HPDE6-E6E7 (cell line): ENCODE measurements around the gene HMX1.

ENCODE experiments used
- DNase-seq: peaks from one replicate; pipeline ENCODE4 v3.0.0; 2011; ENCODE audit warnings: missing footprints; ENCODE audit errors: extremely low spot score

HMX1 gene

GRCh38 chr4:8842614-8843013 is 29.0 kb downstream of the HMX1 start:
- no peak for DNase-seq

- DNase-seq, result no peak
Measured at GRCh38 chr4:8841678-8842268, 29.9 kb downstream of the HMX1 start.

- DNase-seq, result no peak
Measured at GRCh38 chr4:8840816-8841455, 30.7 kb downstream of the HMX1 start.

DNA sequence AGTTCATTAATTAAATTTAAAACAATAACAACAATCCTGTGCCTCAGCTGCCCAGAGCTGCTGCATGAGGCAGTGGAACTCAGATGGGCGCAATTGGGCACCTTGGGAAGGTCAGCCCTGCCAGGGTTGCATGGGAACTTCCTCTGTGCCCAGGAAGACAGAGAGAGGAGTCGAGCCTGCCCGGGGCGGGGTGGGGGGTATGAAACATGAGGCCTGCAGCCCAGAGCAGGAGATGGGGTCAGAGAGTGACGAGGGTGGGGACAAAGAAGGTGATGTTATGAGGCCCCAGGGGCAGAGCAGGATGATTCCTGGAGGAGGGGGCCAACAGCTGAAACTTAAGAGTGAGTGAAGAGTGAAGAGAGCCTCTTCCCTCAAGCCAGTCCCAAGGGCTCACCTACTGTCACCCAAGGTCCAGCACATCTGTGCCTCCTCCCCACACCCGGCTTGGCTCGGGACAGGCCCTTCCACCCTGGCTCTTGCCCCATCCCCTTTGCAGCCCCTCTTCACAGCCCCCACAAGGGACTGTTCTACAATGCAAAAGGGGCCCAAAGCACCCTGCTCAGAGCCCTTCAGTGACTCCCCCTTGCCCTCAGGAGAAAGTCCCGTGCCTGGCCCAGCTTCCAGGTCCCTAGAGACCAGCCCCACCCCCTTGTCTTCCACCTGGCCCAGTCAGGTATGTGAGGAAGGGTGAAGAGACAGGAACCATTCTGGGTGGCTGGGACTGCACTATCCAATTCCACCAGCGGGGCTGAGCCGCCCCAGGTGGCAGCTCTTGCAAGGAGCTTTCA is 31.4 kb downstream of the HMX1 start:
- DNase-seq, result no peak

DNA sequence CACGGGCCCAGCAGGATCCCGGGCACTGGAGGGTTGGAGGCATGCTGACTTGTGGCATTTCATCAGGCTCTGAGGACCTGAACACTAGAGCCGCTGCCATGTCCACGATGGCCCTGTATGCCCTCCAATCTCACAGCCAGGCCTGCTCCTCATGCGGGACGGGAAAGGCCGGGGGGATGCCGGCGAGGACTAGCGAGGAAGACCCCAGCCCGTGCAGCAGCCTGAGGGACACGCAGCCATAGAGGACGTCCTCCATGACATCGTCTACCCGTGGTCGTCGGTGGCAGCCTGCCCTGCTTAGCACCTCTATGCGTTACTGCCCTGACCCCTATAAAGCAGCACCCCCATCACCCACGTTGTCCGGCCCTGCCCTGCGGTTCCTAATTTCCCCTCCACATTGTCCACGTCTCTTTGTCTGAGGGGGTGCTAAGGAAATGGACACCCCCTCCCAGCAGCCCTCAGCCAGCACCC is 32.6 kb downstream of the HMX1 start:
- DNase-seq, result no peak

DNA sequence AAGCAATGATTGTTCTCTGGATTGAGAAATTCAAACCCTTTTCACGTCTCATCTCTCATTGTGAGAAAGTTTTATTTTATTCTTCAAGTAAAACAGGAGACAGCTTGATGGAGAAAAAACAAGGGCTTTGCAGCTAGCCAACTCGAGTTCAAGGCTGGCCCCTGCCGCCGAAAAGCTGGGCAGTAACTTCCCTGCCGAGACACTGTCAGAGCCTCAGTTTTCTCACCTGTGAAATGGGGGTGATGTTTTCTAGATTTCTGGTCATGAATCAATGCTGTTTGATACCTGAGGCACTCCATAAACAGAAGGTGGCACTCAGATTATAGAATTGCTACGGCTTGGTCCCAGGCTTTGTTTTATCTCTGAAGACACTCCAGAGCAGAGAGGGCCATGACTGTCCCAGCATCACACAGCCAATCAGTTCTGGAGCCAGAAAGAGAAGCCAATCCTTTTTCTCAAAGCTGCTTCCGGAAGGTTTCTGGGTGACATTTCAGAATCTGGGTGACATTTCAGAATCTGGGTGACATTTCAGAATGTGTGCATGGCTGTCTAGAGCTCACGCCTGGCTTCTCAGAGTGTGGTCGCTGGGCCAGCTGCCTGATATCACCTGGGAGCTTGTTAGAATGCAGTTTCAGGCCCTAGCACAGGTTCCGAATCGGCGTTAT is 33.2 kb downstream of the HMX1 start:
- no peak for DNase-seq

GRCh38 chr4:8837181-8837841 is 34.3 kb downstream of the HMX1 start:
- no peak for DNase-seq

- no peak for DNase-seq
Measured at GRCh38 chr4:8836664-8837171, 34.9 kb downstream of the HMX1 start.

GRCh38 chr4:8835521-8836365 is 35.9 kb downstream of the HMX1 start:
- no peak for DNase-seq

DNA sequence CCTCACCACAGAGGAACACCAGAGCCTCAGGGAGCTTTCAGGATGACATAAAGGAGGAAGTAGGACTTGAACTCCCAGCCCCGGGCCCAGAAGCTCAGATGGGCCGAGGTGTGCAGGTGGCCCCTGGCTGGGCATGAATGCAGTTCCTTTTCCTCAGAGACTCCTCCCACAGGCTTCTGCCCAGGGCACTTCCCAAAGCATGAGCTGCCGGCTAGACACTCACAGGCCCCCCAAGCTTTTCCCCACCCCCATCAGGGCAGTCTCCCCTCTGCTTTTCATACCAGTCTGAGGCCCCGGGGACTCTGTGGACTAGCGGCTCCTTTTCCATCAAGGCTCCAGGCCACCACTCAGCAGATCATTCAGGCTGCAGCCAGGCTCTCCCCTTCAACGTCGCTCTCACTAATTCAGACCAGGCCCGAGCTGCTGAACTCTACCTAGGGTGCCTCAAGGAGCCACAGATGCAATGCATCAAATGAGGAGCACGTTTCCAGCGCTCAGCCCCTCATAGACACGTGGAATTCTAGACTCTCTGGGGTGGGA is 36.9 kb downstream of the HMX1 start:
- DNase-seq, result no peak

- no peak for DNase-seq
Measured at GRCh38 chr4:8832113-8832915, 39.3 kb downstream of the HMX1 start.

DNA sequence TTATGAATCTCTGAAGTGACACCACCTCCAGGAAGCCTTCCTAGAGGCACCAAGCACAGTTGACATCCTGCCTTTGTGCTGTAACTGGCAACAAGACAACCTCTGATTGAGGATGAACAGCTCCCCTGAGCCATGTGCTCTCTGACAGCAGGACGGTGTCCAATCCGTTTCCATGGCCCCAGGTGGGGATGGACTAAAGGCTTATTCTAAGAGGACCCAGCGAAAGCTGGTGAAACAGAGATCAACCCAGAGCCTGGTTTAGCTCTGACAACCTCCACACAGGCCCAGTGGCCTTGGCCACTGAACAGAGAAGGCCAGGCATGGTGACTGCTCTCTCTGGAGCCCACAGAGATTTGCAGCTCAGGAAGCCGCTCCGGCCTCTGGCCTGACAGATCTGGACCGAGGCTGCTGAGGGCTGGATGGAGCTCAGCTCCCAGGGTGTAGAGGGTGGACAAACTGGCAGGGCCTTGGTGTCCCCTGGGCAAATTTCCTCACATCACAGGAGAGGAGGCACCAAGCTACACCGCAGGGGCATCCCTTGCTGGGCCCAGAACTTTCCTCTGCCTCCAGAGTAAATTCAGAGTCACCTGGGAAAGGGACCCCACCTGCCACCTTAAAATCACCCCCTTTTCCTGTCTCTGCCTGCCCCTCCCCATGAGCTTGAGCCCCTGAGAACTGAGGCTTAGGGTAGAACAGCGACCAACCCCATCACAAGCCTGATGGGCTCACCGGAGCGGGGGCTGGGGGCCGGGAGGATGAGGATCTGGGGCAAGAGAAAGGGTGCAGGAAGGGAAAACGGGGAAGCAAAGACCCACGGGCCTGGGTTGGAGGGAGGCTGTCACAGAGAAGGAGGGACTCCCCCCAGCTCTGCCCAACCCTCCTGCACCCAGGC is 40.2 kb downstream of the HMX1 start:
- DNase-seq, result no peak

- DNase-seq, result no peak
Measured at GRCh38 chr4:8830611-8831200, 40.9 kb downstream of the HMX1 start.

GRCh38 chr4:8830056-8830455 is 41.6 kb downstream of the HMX1 start:
- DNase-seq, result no peak

- no peak for DNase-seq
Measured at GRCh38 chr4:8829584-8829983, 42.1 kb downstream of the HMX1 start.

DNA sequence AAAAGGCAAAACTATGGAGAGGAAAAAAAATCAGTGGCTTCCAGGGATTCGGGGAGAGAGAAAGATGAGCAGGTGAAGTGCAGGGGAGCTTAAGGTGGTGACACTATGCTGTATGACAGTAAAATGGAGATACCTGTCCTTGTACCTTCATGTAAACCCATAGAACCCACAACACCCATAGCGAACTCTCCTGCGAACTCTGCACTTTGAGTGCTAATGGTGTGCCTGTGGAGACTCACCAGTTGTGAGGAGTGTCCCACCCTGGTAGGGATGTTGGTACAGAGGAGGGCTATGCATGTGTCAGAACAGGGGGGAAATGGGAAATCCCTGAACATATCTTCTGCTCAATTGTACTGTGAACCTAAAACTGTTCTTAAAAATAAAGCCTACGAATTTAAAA is 42.8 kb downstream of the HMX1 start:
- no peak for DNase-seq

DNA sequence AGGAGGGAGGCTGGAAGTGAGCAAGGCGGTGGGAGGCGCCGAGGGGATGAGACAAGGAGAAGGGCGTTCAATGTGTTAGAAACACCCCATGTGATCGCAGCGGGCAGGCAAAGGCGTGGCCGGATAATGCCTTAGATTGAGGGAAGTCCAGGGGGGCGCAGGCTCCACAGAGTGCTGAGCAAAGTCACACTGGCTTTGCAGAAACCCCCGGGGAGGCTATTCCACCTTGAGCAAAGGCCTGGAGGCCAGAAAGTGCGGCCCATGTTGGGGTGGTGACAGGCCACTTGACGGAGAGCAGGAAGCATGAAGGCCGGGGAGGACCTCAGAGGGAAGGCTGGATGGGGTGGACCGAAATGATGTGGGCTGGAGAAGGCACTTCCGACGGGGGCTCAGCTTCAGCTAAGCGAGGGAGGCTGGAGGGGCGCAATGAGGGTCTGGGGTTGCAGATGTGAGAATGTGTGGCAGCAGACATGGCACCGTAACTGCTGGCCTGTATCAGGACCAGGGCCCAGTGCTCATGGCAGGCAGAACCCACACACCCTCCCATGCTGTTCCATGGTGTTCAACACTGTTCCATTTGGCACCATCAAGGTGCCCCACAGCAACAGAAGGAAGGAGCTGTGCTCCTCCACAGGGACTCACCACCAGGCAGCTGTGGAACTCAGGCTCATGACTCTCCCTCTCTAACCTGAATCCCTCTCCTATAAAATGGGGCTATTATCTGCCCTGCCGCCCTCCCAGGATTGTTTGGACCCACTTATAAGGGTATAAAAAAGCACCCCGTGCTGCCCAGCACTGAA is 50.3 kb downstream of the HMX1 start:
- no peak for DNase-seq
